Measurements from ENCODE around the gene TMEM44.
A peak's percentile ranks its signal among the peaks of the same experiment; 100 is the strongest.

The TMEM44 gene

GRCh38 chr3:194588741-194589140 lies 44.5 kb downstream of the TMEM44 start:
- H3K4me3 ChIP-seq (ENCODE audit: low read depth, low read length): no peak overlapping the region
- DNase-seq (ENCODE audit: low read depth): no peak
- no peak for TF ChIP-seq CTCF (IDR thresholded peaks at IDR 0.05; ENCODE audit: low read depth, low read length, missing control alignments)

GRCh38 chr3:194588236-194588635 lies 45.0 kb downstream of the TMEM44 start:
- no peak overlapping the region for H3K4me3 ChIP-seq (ENCODE audit: low read depth, low read length)
- TF ChIP-seq CTCF (IDR thresholded peaks at IDR 0.05; ENCODE audit: low read depth, low read length, missing control alignments): no peak
- DNase-seq (ENCODE audit: low read depth): no peak

GRCh38 chr3:194587438-194587931 lies 45.7 kb downstream of the TMEM44 start:
- no peak for TF ChIP-seq CTCF (IDR thresholded peaks at IDR 0.05; ENCODE audit: low read depth, low read length, missing control alignments)
- H3K4me3 ChIP-seq (ENCODE audit: low read depth, low read length): no peak overlapping the region
- no peak for DNase-seq (ENCODE audit: low read depth)

GRCh38 chr3:194586836-194587235 lies 46.4 kb downstream of the TMEM44 start:
- DNase-seq (ENCODE audit: low read depth): no peak
- H3K4me3 ChIP-seq (ENCODE audit: low read depth, low read length): no peak overlapping the region
- TF ChIP-seq CTCF (IDR thresholded peaks at IDR 0.05; ENCODE audit: low read depth, low read length, missing control alignments): no peak

GRCh38 chr3:194585880-194586281 lies 47.3 kb downstream of the TMEM44 start:
- no peak for TF ChIP-seq CTCF (IDR thresholded peaks at IDR 0.05; ENCODE audit: low read depth, low read length, missing control alignments)
- no peak for DNase-seq (ENCODE audit: low read depth)
- no peak overlapping the region for H3K4me3 ChIP-seq (ENCODE audit: low read depth, low read length)

GRCh38 chr3:194584866-194585265 lies 48.4 kb downstream of the TMEM44 start:
- H3K4me3 ChIP-seq (ENCODE audit: low read depth, low read length): peak overlapping the region; percentile 78; the same call in 1 of the 2 replicates
- TF ChIP-seq CTCF (IDR thresholded peaks at IDR 0.05; ENCODE audit: low read depth, low read length, missing control alignments): no peak
- no peak for DNase-seq (ENCODE audit: low read depth)

- peak overlapping the region; percentile 78 for H3K4me3 ChIP-seq (ENCODE audit: low read depth, low read length)
- no peak for DNase-seq (ENCODE audit: low read depth)
Observed at GRCh38 chr3:194584320-194584776, 48.9 kb downstream of the TMEM44 start.

More at GRCh38 chr3:194584320-194584776, 48.9 kb downstream of the TMEM44 start:
- no peak for TF ChIP-seq CTCF (IDR thresholded peaks at IDR 0.05; ENCODE audit: low read depth, low read length, missing control alignments)
